Smooth muscle cell of the brain vasculature (primary cell): ENCODE data around the gene CD9.
"Not testable (repeated sequence)": the region's sequence is repeated elsewhere in the genome, so short reads cannot be mapped to it uniquely, and the experiment has no call there.

Experiments used
- DNase-seq: peaks from one replicate; pipeline ENCODE4 v3.0.0-alpha.2; 2012; ENCODE audit warnings: low read depth, low spot score

The CD9 gene

GRCh38 chr12:6180268-6181051 lies 19.7 kb upstream of the CD9 start:
- DNase-seq, result no peak

GRCh38 chr12:6181166-6181565 lies 19.0 kb upstream of the CD9 start:
- DNase-seq, result no peak

- no peak for DNase-seq
These were observed 18.5 kb upstream of the CD9 start for GRCh38 chr12:6181583-6182278.

- peak; percentile 92 for DNase-seq
These were observed 17.8 kb upstream of the CD9 start for GRCh38 chr12:6182279-6182898.

- DNase-seq, result no peak
These were observed 16.3 kb upstream of the CD9 start for GRCh38 chr12:6183689-6184428.

GRCh38 chr12:6185961-6186827 lies 14.0 kb upstream of the CD9 start:
- DNase-seq, result no peak

GRCh38 chr12:6187948-6188793 lies 12.0 kb upstream of the CD9 start:
- no peak for DNase-seq

GRCh38 chr12:6189028-6189427 lies 11.2 kb upstream of the CD9 start:
- DNase-seq, result no peak

GRCh38 chr12:6189952-6190598 lies 10.1 kb upstream of the CD9 start:
- DNase-seq, result not testable (repeated sequence)

- not testable (repeated sequence) for DNase-seq
These were observed 9.3 kb upstream of the CD9 start for GRCh38 chr12:6190767-6191530.

GRCh38 chr12:6192604-6193380 lies 7.4 kb upstream of the CD9 start:
- DNase-seq, result no peak

- DNase-seq, result no peak
These were observed 6.1 kb upstream of the CD9 start for GRCh38 chr12:6193853-6194815.

GRCh38 chr12:6195665-6196535 lies 4.3 kb upstream of the CD9 start:
- no peak for DNase-seq

GRCh38 chr12:6198051-6198450 lies 2.1 kb upstream of the CD9 start:
- no peak for DNase-seq

- no peak for DNase-seq
These were observed 1.6 kb upstream of the CD9 start for GRCh38 chr12:6198556-6198955.

GRCh38 chr12:6198985-6199530 lies 1.1 kb upstream of the CD9 start:
- DNase-seq, result no peak
